HG03066 (cell line): ENCODE data around the gene ROR1.
"Not testable (repeated sequence)": the region's sequence is repeated elsewhere in the genome, so short reads cannot be mapped to it uniquely, and the experiment has no call there.

ENCODE experiments used
- ATAC-seq: cut with Tn5 transposase; IDR thresholded peaks from one replicate; pipeline ENCODE4 v1.9.1; 2021; ENCODE audit warnings: low read depth; ENCODE audit not compliant: unreplicated experiment

The ROR1 gene

GRCh38 chr1:63757334-63757733 is 16.5 kb upstream of the ROR1 start:
- ATAC-seq: no peak

DNA sequence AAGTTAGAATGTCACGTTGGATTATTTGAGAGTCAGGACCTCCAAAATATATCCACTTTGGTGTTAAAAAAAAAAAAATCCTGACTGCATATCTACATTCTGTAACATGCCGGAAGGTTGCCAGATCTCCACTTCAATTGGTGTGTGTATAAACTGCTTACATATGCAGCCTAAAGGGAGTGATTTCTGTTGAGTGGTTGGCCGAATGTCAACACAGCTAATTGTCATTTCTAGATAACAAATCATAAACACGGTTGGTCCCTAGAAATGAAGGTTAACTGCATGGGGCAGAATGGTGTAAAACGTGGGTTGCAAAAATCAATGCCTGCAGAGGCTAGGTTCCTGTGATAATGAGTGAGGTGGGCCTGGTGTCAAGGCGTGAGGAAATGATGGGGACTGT is 15.0 kb upstream of the ROR1 start:
- no peak for ATAC-seq

DNA sequence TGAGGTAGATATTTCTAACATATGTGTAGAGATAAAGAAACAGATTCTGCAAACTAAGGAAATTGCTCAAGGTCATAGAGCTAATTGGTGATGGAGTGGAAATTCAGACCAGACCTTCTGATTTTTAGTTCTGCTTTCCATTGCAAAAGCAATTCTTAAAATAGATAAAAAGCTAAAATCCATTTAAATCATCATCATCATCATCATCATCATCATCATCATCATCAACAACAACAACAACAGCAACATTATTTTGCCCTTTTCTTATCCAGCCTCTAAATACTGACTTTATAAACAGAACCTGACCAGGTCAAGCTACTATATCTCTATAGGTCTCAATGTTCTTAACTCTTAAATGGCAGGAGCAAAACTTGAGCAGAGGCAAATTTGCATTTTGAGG is 14.0 kb upstream of the ROR1 start:
- ATAC-seq: no peak

DNA sequence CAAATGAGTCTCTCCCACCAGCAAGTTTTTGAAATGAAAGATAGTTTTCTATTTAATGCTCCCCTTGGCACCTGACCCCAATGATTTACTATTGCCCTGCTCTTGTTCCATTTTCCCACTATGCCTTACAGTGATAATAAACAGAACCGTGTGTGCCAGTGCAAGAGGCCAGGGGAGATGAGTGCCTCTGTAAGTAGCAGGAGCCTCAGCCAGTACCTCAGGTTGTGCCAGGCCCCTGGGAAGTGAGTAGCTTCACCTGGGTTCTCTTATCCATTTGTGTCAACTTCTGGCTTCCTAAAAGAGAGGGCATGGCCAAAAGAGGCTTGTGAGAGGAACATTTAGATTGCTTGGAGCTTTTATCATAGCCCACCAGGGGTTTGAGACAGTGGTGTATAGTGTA is 3.4 kb upstream of the ROR1 start:
- no peak for ATAC-seq

DNA sequence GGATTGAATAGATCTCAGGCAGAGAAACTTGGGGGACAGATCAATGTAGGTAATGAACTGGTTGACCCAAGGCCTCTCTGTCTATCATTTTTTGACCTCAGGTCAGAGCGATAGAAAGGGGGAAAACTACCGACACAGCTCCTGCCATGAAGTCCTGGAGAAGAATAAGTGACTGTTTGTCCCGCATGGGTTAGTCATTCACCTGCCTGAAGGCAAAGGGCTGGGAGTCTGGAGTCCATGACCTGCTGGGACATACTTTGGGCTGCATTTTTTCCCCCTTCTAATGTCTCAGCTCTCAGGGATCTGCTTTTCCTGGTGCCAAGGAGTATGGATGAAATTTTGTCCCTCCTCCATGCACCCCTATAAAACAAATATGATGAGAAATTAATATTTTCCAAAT is 1.6 kb upstream of the ROR1 start:
- no peak for ATAC-seq

GRCh38 chr1:63772876-63773275 is 941 bp upstream of the ROR1 start:
- no peak for ATAC-seq

DNA sequence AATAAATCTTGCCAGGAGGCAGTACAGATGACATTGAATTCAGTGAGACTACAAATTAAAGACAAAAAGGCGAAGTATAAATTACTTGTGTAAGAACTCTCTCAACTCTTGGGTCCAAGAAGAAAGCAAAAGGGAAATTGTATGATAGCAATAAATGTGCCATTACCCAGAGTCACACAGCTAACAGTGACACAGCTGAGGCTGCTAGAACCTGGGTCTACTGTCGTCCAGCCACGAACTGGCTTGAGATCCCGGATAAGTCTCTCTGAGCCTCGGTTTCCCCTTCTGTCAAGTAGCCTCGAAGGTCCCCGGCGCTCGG is 362 bp upstream of the ROR1 start:
- peak; percentile 18 for ATAC-seq

DNA sequence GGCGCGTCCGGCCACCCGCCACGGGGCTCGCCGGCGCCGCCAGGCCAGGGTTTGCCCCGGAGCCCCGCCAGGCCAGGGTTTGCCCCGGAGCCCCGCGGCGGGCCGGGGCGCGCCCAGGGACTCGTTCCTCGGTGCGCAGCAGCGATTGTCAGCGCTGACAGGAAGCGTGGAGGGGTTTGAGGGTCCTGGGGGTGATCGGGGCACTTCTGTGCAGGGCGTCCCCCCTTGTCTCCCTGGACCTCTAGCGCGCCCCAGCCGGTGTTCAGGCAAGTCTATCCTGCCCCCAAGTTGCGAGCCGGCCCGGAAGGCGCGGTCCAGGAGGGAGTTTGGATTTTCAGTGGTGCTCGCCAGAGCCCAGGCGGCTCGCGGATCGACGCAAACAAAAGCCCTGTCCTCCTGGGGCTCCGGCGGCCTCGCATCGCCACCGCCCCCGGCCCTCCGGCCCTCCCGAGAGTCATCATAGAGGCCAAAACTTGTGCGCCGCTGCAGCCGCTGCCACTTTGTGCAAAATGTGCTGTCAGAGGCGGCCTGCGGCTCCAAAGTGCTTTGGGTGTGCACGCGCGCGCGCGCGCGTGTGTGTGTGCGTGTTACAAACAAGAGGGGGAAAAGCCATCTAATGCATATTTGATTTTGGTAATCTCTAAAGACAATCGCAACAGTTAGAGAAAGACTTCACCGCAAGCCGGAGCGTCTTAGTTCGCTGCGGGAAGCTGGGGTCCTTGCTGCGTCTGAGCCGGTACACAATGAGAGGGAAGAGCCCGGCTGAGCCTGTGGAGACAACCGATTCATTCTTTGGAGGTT is 1.0 kb downstream of the ROR1 start:
- ATAC-seq: peak; percentile 14

DNA sequence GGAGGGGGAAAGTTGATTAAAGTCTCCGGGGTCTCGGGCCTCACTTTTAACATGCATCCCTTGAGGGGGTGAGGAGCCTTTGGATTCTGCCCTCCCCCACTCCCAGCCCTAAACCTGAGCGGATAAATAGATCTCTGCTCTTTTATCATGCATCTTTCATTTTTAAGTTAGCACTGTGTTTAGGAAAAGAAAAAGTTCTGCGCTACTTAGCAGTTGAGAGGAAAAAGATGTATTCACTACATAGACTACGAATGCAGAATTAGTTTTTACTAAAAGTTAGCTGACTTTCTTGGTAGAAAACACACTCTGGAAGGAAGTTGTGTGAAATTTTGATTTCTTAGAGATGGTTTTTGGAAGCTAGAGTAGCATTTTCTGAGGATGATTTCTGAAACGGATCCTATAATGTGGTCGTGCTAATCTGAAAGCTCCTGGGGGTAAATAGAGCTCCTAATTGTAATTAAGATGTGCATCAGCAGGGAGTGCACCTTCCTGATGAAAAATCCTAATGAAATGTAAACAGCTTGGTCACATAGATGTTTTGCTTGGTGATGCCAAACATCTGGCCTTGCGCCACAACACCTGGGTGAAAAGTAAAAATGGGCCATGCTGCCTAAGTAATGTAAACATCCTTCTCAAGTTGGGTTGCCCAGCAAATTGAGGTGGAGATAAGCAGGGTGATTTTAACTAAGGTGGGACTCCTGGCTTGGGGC is 1.8 kb downstream of the ROR1 start:
- no peak for ATAC-seq

- ATAC-seq: no peak
Observed at GRCh38 chr1:63777286-63777685, 3.5 kb downstream of the ROR1 start.

DNA sequence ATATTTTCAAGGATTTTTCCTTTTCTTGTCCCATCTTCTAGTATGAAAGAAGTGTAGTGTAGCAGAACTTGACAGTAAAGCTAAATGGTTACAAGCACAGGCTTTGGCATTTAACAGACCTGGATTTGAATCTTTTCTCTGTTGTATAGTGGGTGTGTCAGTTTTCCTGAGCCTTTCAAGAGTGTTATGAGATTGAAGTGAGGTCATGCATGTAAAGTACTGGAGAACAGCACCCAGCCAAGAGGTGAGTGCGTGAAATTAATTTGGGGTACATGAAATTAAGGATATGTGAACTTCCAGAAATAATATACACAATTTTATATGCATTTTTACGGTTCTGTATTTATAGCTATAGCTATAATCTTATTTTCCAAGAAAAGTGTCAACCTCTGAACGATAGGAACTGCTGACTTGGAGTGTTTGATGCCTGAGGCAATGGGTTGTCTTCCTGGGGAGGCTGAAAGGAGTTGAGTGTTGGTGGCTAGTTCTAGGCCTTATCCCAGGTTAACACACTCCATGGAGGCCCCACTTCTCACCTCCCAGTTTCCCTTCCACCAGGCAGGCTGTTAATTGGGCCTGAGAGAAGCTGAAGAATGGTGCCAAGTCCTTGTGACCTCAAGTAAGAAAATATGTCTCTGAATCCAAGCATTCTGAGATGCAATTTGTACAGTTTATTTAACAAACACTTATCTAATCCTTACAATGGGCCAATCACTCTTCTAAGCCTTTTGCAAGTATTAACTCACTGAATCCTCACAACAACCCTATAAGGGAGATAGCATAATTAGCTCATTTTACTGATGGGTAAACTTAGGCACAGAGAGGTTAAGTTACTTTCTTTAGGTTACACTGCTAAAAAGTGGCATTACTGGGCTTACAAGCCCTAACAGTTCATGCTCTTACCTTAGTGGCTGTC is 4.4 kb downstream of the ROR1 start:
- no peak for ATAC-seq

GRCh38 chr1:63779338-63780211 is 5.8 kb downstream of the ROR1 start:
- ATAC-seq: no peak

DNA sequence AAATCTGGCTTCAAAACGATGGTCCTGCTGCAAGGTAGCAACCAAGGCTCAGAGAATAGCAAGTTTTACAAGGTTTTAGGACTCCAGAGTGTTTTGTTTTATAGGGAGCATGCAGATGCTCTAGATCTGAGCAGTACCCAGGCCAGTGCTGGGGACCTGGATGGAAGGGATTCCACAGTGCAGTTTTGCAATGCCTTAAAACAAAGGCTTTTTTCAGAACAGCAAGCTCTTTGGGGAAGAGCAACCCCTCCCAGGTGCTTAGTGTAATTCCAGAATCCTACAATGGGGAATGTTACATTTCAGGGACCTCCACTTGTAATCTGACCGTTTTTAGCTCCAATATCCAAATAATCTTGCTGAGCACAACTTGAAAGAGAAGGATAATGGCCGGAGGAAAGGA is 6.7 kb downstream of the ROR1 start:
- ATAC-seq: no peak

- ATAC-seq: no peak
Observed at GRCh38 chr1:63782982-63783381, 9.2 kb downstream of the ROR1 start.

- ATAC-seq: no peak
Observed at GRCh38 chr1:63784083-63784482, 10.3 kb downstream of the ROR1 start.

GRCh38 chr1:63784489-63785390 is 10.9 kb downstream of the ROR1 start:
- ATAC-seq: no peak

DNA sequence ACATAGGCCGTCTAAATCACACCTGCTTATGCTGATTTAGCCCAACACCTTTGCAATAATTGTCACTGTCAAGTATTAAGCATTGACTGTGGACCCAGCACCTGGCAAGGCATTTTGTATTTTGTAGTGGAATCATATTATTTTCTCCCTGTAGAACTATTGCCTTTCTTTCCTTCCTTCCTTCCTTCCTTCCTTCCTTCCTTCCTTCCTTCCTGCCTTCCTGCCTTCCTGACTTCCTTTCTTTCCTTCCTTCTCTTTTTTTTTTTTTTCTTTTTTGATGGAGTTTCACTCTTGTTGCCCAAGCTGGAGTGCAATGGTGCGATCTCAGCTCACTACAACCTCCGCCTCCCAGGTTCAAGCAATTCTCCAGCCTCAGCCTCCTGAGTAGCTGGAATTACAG is 13.5 kb downstream of the ROR1 start:
- not testable (repeated sequence) for ATAC-seq

- no peak for ATAC-seq
Observed at GRCh38 chr1:63787875-63788274, 14.1 kb downstream of the ROR1 start.

DNA sequence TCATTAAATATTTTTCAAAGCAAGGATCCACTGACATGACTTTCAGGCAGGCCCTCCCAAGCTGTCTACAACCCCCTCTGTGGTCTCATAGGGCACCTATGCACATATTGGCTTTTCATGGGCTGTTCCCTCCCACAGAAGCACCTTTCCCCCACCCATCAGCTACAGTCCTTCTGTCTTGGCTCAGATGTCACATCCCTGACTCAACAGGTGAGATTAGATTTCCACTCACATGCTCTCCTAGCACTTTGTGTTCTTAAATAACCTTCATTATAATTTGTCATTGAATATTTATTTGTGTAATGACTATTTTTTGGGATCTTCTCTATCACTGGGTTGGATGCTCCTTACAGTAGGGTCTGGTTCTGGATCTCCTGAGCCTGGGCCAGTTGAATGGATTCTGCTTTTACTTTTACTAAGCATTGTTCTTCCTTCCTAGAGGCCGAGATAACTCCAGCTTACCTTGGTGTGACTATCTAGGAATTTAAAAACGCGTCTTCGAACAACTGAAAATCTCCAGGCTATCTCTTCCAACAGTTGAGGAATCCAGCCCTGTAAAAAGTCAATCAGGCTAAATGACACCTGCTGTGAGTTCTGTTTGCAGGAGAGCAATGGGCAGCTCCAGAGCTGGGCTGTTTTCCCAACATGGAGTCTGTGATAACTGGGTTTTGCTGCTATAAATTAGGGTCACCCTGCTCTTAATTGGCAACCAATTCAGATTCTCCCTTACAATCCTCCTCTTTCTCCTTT is 16.2 kb downstream of the ROR1 start:
- no peak for ATAC-seq
